ENCODE data around the gene DUSP14. TPM values are rescaled to one million over a fixed set of nuclear protein-coding genes. Genes with fewer than 3 reads are reported as not detected.
A peak's percentile ranks its signal among the peaks of the same experiment; 100 is the strongest.

The DUSP14 gene
- total and polyA plus RNA-seq, 2 of the 13 experiments (the other 11 are each of a cell fraction or from before 2014, with no cell fraction given) = 33.5 to 39.8 TPM

GRCh38 chr17:37502009-37502936 is 12.6 kb downstream of the DUSP14 start (continued):
- TF ChIP-seq, protein P1, sequence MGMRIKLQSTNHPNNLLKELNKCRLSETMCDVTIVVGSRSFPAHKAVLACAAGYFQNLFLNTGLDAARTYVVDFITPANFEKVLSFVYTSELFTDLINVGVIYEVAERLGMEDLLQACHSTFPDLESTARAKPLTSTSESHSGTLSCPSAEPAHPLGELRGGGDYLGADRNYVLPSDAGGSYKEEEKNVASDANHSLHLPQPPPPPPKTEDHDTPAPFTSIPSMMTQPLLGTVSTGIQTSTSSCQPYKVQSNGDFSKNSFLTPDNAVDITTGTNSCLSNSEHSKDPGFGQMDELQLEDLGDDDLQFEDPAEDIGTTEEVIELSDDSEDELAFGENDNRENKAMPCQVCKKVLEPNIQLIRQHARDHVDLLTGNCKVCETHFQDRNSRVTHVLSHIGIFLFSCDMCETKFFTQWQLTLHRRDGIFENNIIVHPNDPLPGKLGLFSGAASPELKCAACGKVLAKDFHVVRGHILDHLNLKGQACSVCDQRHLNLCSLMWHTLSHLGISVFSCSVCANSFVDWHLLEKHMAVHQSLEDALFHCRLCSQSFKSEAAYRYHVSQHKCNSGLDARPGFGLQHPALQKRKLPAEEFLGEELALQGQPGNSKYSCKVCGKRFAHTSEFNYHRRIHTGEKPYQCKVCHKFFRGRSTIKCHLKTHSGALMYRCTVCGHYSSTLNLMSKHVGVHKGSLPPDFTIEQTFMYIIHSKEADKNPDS (CRISPR knock-in tag; IDR thresholded peaks at IDR 0.05) = no peak; the same call in 1 of the 2 replicates
- TF ChIP-seq ZNF362 (CRISPR knock-in tag; IDR thresholded peaks at IDR 0.05; ENCODE audit: borderline replicate concordance) (peak; percentile 100), ZNF576 (CRISPR knock-in tag; IDR thresholded peaks at IDR 0.05) (no peak), KLF6 (CRISPR knock-in tag; IDR thresholded peaks at IDR 0.05) (no peak), ZNF552 (CRISPR knock-in tag; IDR thresholded peaks at IDR 0.05; ENCODE audit: borderline replicate concordance) (no peak), KDM1A (CRISPR knock-in tag; IDR thresholded peaks at IDR 0.05) (0 out of 2 replicates have a peak, but pooled peaks have one; percentile 14), RARG (CRISPR knock-in tag; IDR thresholded peaks at IDR 0.05; ENCODE audit: low read depth) (no peak), ZC3H4 (CRISPR knock-in tag; IDR thresholded peaks at IDR 0.05; ENCODE audit: borderline replicate concordance) (no peak), ZSCAN21 (CRISPR knock-in tag; IDR thresholded peaks at IDR 0.05; ENCODE audit: borderline replicate concordance) (no peak), SYNCRIP (IDR thresholded peaks at IDR 0.05; ENCODE audit: insufficient read depth, low read depth, low read length) (no peak), MEIS2 (CRISPR knock-in tag; IDR thresholded peaks at IDR 0.05) (0 out of 2 replicates have a peak, but pooled peaks have one; percentile 24), ZNF282 (IDR thresholded peaks at IDR 0.05; ENCODE audit: partially characterized antibody) (no peak), NR2C2 (CRISPR knock-in tag; IDR thresholded peaks at IDR 0.05; ENCODE audit: borderline replicate concordance) (peak; percentile 73), CAMTA2 (CRISPR knock-in tag; IDR thresholded peaks at IDR 0.05; ENCODE audit: borderline replicate concordance) (no peak), MXI1 (IDR thresholded peaks at IDR 0.05; ENCODE audit: borderline replicate concordance, low read depth, low read length) (no peak), ZNF674 (CRISPR knock-in tag; IDR thresholded peaks at IDR 0.05; ENCODE audit: low read depth) (no peak)
- TF ChIP-seq, protein P2, sequence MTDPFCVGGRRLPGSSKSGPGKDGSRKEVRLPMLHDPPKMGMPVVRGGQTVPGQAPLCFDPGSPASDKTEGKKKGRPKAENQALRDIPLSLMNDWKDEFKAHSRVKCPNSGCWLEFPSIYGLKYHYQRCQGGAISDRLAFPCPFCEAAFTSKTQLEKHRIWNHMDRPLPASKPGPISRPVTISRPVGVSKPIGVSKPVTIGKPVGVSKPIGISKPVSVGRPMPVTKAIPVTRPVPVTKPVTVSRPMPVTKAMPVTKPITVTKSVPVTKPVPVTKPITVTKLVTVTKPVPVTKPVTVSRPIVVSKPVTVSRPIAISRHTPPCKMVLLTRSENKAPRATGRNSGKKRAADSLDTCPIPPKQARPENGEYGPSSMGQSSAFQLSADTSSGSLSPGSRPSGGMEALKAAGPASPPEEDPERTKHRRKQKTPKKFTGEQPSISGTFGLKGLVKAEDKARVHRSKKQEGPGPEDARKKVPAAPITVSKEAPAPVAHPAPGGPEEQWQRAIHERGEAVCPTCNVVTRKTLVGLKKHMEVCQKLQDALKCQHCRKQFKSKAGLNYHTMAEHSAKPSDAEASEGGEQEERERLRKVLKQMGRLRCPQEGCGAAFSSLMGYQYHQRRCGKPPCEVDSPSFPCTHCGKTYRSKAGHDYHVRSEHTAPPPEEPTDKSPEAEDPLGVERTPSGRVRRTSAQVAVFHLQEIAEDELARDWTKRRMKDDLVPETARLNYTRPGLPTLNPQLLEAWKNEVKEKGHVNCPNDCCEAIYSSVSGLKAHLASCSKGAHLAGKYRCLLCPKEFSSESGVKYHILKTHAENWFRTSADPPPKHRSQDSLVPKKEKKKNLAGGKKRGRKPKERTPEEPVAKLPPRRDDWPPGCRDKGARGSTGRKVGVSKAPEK (CRISPR knock-in tag; IDR thresholded peaks at IDR 0.05; ENCODE audit: borderline replicate concordance) = 0 out of 2 replicates have a peak, but pooled peaks have one; percentile 48
- TF ChIP-seq, protein P3, sequence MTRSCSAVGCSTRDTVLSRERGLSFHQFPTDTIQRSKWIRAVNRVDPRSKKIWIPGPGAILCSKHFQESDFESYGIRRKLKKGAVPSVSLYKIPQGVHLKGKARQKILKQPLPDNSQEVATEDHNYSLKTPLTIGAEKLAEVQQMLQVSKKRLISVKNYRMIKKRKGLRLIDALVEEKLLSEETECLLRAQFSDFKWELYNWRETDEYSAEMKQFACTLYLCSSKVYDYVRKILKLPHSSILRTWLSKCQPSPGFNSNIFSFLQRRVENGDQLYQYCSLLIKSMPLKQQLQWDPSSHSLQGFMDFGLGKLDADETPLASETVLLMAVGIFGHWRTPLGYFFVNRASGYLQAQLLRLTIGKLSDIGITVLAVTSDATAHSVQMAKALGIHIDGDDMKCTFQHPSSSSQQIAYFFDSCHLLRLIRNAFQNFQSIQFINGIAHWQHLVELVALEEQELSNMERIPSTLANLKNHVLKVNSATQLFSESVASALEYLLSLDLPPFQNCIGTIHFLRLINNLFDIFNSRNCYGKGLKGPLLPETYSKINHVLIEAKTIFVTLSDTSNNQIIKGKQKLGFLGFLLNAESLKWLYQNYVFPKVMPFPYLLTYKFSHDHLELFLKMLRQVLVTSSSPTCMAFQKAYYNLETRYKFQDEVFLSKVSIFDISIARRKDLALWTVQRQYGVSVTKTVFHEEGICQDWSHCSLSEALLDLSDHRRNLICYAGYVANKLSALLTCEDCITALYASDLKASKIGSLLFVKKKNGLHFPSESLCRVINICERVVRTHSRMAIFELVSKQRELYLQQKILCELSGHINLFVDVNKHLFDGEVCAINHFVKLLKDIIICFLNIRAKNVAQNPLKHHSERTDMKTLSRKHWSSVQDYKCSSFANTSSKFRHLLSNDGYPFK (CRISPR knock-in tag; IDR thresholded peaks at IDR 0.05; ENCODE audit: borderline replicate concordance) = no peak

Data from HepG2 (cell line).